ENCODE measurements around the gene SCG3. TPM values are rescaled to one million over a fixed set of nuclear protein-coding genes. Genes with fewer than 3 reads are reported as not detected.

SCG3 gene
- total RNA-seq, 4 donors from 2014 or later, result not detected

GRCh38 chr15:51750792-51751696, 69.7 kb downstream of the SCG3 start, which contains the start of gene TMOD2:
TMOD2 (plus strand) TSS chr15:51751597; CDS start chr15:51766442, 14,845 bp downstream.
- peaks cover 17% of the 10 kb centered on the region for H3K4me1 ChIP-seq
- no peaks in the 10 kb centered on the region for H3K36me3 ChIP-seq
- H3K27ac ChIP-seq, result peak within 1 kb of the TSS; percentile 48
- no peaks in the 10 kb centered on the region for H3K27me3 ChIP-seq
- H3K4me3 ChIP-seq, result peak within 1 kb of the TSS; percentile 91
- DNase-seq (ENCODE audit: low spot score in 2 of 2), result peak in 1 of 2 donors; percentile 58
- TF ChIP-seq POLR2A (IDR thresholded peaks at IDR 0.05) (no peak), EP300 (IDR thresholded peaks at IDR 0.05) (no peak), CTCF (IDR thresholded peaks at IDR 0.05) (no peak), POLR2AphosphoS5 (IDR thresholded peaks at IDR 0.05) (no peak)
- 15% methylated on average over 26 of the region's 65 CpGs for WGBS
- H3K9me3 ChIP-seq, result no peaks in the 10 kb centered on the region

- H3K27ac ChIP-seq, result peak overlapping the region; percentile 48
- H3K27me3 ChIP-seq, result no peaks in the 10 kb centered on the region
- WGBS, result 5% methylated on average over 32 of the region's 71 CpGs
- TF ChIP-seq POLR2A (IDR thresholded peaks at IDR 0.05), result no peak
- no peak for TF ChIP-seq POLR2AphosphoS5 (IDR thresholded peaks at IDR 0.05)
- no peak for TF ChIP-seq EP300 (IDR thresholded peaks at IDR 0.05)
- TF ChIP-seq CTCF (IDR thresholded peaks at IDR 0.05), result no peak
- H3K4me3 ChIP-seq, result peak overlapping the region; percentile 91
- no peaks in the 10 kb centered on the region for H3K9me3 ChIP-seq
- DNase-seq (ENCODE audit: low spot score in 2 of 2), result peak in 1 of 2 donors; percentile 81
- peaks cover 17% of the 10 kb centered on the region for H3K4me1 ChIP-seq
- H3K36me3 ChIP-seq, result no peaks in the 10 kb centered on the region
Measured at GRCh38 chr15:51751697-51752683, 70.7 kb downstream of the SCG3 start.

GRCh38 chr15:51752888-51753287, 71.6 kb downstream of the SCG3 start:
- peaks cover 17% of the 10 kb centered on the region for H3K4me1 ChIP-seq
- DNase-seq (ENCODE audit: low spot score in 2 of 2), result no peak
- no peak for TF ChIP-seq POLR2AphosphoS5 (IDR thresholded peaks at IDR 0.05)
- TF ChIP-seq EP300 (IDR thresholded peaks at IDR 0.05), result no peak
- no peak for TF ChIP-seq CTCF (IDR thresholded peaks at IDR 0.05)
- no peak for TF ChIP-seq POLR2A (IDR thresholded peaks at IDR 0.05)
- H3K36me3 ChIP-seq, result no peaks in the 10 kb centered on the region
- no peaks in the 10 kb centered on the region for H3K27me3 ChIP-seq
- no peak overlapping the region for H3K4me3 ChIP-seq
- H3K9me3 ChIP-seq, result no peaks in the 10 kb centered on the region
- 86% methylated on average over 5 of the region's 5 CpGs for WGBS
- no peak overlapping the region for H3K27ac ChIP-seq

GRCh38 chr15:51754267-51754666, 73.0 kb downstream of the SCG3 start:
- Histone ChIP-seq H3K9me3 (no peaks in the 10 kb centered on the region), H3K4me1 (peaks cover 23% of the 10 kb centered on the region), H3K27ac (no peak overlapping the region), H3K27me3 (no peaks in the 10 kb centered on the region), H3K36me3 (no peaks in the 10 kb centered on the region), H3K4me3 (no peak overlapping the region)
- 74% methylated on average over 2 of the region's 2 CpGs for WGBS
- TF ChIP-seq POLR2AphosphoS5 (IDR thresholded peaks at IDR 0.05) (no peak), POLR2A (IDR thresholded peaks at IDR 0.05) (no peak), EP300 (IDR thresholded peaks at IDR 0.05) (no peak), CTCF (IDR thresholded peaks at IDR 0.05) (no peak)
- no peak for DNase-seq (ENCODE audit: low spot score in 2 of 2)
